HG02938 (cell line): ENCODE data around the gene NPLOC4.

Source experiments
- ATAC-seq: cut with Tn5 transposase; IDR thresholded peaks from one replicate; pipeline ENCODE4 v1.9.1; 2021; ENCODE audit warnings: mild to moderate bottlenecking, moderate library complexity; ENCODE audit not compliant: unreplicated experiment

Gene NPLOC4

DNA sequence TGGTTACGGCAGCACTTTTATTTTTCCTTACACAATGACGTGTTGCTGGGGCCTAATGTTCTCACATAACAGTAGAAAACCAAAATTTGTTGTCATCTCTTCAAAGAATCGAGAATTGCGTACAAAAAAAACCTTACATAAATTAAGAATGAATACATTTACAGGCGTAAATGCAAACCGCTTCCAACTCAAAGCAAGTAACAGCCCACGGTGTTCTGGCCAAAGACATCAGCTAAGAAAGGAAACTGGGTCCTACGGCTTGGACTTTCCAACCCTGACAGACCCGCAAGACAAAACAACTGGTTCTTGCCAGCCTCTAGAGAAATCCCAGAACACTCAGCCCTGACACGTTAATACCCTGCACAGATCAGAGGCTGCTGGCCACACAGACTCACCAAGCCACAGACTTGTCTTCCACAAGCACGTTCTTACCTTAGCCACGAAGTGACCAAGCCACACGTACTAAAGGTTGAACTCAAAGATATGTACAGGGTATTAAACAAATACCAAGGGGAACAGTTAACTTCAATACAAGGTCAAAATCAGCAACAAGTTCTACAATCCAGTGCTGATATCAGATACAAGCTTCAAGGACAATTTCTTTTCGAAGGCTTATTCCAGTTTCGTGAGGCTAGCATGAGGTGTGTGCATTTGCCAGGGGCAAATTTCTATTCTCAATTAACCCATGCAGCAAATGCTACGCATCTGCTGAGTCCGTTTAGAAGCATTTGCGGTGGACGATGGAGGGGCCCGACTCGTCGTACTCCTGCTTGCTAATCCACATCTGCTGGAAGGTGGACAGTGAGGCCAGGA, 126.7 kb downstream of the NPLOC4 start:
- ATAC-seq = no peak

GRCh38 chr17:81509207-81509971, 127.5 kb downstream of the NPLOC4 start:
- no peak for ATAC-seq

- no peak for ATAC-seq
Measured at GRCh38 chr17:81508639-81509206, 128.2 kb downstream of the NPLOC4 start.
